ENCODE results near the gene CENATAC.

Gene CENATAC

DNA sequence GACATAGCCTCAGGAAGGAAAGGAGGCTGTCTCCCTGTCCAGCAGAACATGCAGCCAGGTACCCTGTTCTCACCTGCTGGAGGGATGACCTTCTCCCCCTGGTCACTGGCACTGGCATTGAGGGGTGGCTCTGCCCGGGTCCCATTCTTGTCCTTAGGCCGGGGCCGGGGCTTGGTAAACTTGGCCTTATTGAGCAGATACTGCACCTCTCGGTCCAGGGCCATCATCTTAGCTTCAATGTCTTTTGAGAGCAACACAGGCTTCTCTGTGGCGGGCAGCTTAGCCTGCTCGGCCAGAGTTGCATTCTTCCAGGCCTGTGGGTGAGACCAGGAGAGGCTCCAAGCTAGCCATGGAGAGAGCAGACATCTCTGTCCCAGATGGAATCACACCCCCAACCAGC lies 48.6 kb downstream of the CENATAC start:
- Histone ChIP-seq H3K4me1 (ENCODE audit: control insufficient read depth, low read length) (no peaks in the 10 kb centered on the region), H3K9me3 (ENCODE audit: control insufficient read depth, insufficient read depth, low read length) (no peaks in the 10 kb centered on the region), H4K20me1 (ENCODE audit: control insufficient read depth, insufficient read depth, low read depth, low read length) (0 out of 2 replicates have a peak, but pooled peaks cover 4% of the 10 kb centered on the region), H3K4me3 (ENCODE audit: low read length) (no peak overlapping the region), H3K9me2 (replicated peaks; ENCODE audit: control insufficient read depth, low read length) (no peaks in the 10 kb centered on the region), H3K27me3 (ENCODE audit: control insufficient read depth, low read length) (no peaks in the 10 kb centered on the region), H3K27ac (ENCODE audit: low read depth, low read length) (no peak overlapping the region), H3F3A (ENCODE audit: control insufficient read depth, insufficient read depth) (peaks cover 9% of the 10 kb centered on the region; the same call in 1 of the 2 replicates), H3K79me2 (ENCODE audit: control insufficient read depth, low read length) (no peaks in the 10 kb centered on the region), H3K4me2 (ENCODE audit: low read length) (no peak overlapping the region), H3K36me3 (ENCODE audit: control insufficient read depth, low read length) (peaks cover 61% of the 10 kb centered on the region)
- TF ChIP-seq, protein P1, sequence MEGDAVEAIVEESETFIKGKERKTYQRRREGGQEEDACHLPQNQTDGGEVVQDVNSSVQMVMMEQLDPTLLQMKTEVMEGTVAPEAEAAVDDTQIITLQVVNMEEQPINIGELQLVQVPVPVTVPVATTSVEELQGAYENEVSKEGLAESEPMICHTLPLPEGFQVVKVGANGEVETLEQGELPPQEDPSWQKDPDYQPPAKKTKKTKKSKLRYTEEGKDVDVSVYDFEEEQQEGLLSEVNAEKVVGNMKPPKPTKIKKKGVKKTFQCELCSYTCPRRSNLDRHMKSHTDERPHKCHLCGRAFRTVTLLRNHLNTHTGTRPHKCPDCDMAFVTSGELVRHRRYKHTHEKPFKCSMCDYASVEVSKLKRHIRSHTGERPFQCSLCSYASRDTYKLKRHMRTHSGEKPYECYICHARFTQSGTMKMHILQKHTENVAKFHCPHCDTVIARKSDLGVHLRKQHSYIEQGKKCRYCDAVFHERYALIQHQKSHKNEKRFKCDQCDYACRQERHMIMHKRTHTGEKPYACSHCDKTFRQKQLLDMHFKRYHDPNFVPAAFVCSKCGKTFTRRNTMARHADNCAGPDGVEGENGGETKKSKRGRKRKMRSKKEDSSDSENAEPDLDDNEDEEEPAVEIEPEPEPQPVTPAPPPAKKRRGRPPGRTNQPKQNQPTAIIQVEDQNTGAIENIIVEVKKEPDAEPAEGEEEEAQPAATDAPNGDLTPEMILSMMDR (IDR thresholded peaks at IDR 0.05; ENCODE audit: low read depth, low read length, poor library complexity, severe bottlenecking), result no peak
- TF ChIP-seq EZH2phosphoT487 (IDR thresholded peaks at IDR 0.05; ENCODE audit: borderline replicate concordance, low read length), result no peak

DNA sequence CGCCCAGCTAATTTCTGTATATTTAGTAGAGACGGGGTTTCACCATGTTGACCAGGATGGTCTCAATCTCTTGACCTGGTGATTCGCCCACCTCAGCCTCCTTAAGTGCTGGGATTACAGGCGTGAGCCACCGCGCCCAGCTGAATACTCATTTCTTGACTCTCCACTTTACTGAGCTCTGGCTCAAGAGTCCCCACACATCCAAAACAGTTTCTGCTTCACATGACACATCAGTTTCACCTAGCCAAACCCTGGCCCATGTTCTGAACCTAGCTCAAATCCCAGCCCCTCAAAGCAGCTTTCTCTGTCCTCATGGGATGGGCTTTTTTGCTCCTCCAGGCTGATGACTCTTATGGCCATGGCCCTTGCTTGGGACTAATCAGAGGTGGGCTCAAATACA lies 49.3 kb downstream of the CENATAC start:
- Histone ChIP-seq H3K9me3 (ENCODE audit: control insufficient read depth, insufficient read depth, low read length) (no peaks in the 10 kb centered on the region), H3K36me3 (ENCODE audit: control insufficient read depth, low read length) (peaks cover 68% of the 10 kb centered on the region), H3K27ac (ENCODE audit: low read depth, low read length) (no peak overlapping the region)

DNA sequence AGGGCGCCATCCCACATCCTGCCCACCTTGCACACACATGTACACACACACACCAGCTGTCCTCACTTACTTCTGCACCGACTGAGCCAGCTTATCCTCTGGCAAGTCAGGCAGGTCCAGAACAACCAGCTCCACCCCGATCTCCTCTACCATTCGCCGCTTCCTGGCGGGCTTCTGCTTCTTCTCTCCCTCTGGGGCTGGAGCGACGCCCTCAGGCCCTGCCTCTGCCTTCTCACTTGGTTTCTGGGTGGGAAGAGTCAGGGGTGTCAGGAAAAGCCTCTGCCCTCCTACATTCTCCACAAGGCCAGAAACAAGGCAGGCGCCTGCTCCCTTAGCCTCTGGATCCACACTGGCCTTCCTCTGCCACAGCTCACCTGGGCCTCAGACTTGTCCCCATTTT lies 50.7 kb downstream of the CENATAC start:
- 0 out of 2 replicates have a peak, but pooled peaks cover 4% of the 10 kb centered on the region for H4K20me1 ChIP-seq (ENCODE audit: control insufficient read depth, insufficient read depth, low read depth, low read length)
- TF ChIP-seq, protein P1 (IDR thresholded peaks at IDR 0.05; ENCODE audit: low read depth, low read length, poor library complexity, severe bottlenecking), result no peak
- TF ChIP-seq EZH2phosphoT487 (IDR thresholded peaks at IDR 0.05; ENCODE audit: borderline replicate concordance, low read length), result no peak

More for the DNA sequence above, 49.3 kb downstream of the CENATAC start:
- no peaks in the 10 kb centered on the region for H3K9me2 ChIP-seq (replicated peaks; ENCODE audit: control insufficient read depth, low read length)
- TF ChIP-seq, protein P1 (IDR thresholded peaks at IDR 0.05; ENCODE audit: low read depth, low read length, poor library complexity, severe bottlenecking), result no peak
- no peak for TF ChIP-seq EZH2phosphoT487 (IDR thresholded peaks at IDR 0.05; ENCODE audit: borderline replicate concordance, low read length)
- 0 out of 2 replicates have a peak, but pooled peaks cover 4% of the 10 kb centered on the region for H4K20me1 ChIP-seq (ENCODE audit: control insufficient read depth, insufficient read depth, low read depth, low read length)
- no peaks in the 10 kb centered on the region for H3K79me2 ChIP-seq (ENCODE audit: control insufficient read depth, low read length)
- no peak overlapping the region for H3K4me2 ChIP-seq (ENCODE audit: low read length)
- H3F3A ChIP-seq (ENCODE audit: control insufficient read depth, insufficient read depth), result peaks cover 6% of the 10 kb centered on the region; the same call in 1 of the 2 replicates
- H3K4me3 ChIP-seq (ENCODE audit: low read length), result no peak overlapping the region
- H3K4me1 ChIP-seq (ENCODE audit: control insufficient read depth, low read length), result no peaks in the 10 kb centered on the region
- H3K27me3 ChIP-seq (ENCODE audit: control insufficient read depth, low read length), result no peaks in the 10 kb centered on the region

More for the DNA sequence above, 50.7 kb downstream of the CENATAC start:
- Histone ChIP-seq H3K9me2 (replicated peaks; ENCODE audit: control insufficient read depth, low read length) (no peaks in the 10 kb centered on the region), H3K9me3 (ENCODE audit: control insufficient read depth, insufficient read depth, low read length) (no peaks in the 10 kb centered on the region), H3K36me3 (ENCODE audit: control insufficient read depth, low read length) (peaks cover 82% of the 10 kb centered on the region), H3K27ac (ENCODE audit: low read depth, low read length) (no peak overlapping the region), H3F3A (ENCODE audit: control insufficient read depth, insufficient read depth) (peaks cover 3% of the 10 kb centered on the region; the same call in 1 of the 2 replicates), H3K79me2 (ENCODE audit: control insufficient read depth, low read length) (no peaks in the 10 kb centered on the region), H3K4me1 (ENCODE audit: control insufficient read depth, low read length) (no peaks in the 10 kb centered on the region), H3K4me2 (ENCODE audit: low read length) (no peak overlapping the region), H3K4me3 (ENCODE audit: low read length) (no peak overlapping the region), H3K27me3 (ENCODE audit: control insufficient read depth, low read length) (no peaks in the 10 kb centered on the region)

Data from DOHH2 (cell line).